ENCODE measurements around the gene TSPAN11. TPM values are rescaled to one million over a fixed set of nuclear protein-coding genes. Genes with fewer than 3 reads are reported as not detected.

Gene TSPAN11
- total and polyA plus RNA-seq, 2 donors (not counting 3 experiments of a cell fraction or from before 2014, with no cell fraction given) = 2.1 to 3.9 TPM

- Histone ChIP-seq H3K27ac (ENCODE audit: insufficient read depth, low read depth, low read length) (no peak overlapping the region), H3K9me1 (replicated peaks; ENCODE audit: control insufficient read depth, extremely low read depth, insufficient read depth, low read length) (no peaks in the 10 kb centered on the region), H4K20me1 (replicated peaks; ENCODE audit: control insufficient read depth, extremely low read depth, insufficient read depth, low read length) (no peaks in the 10 kb centered on the region), H3K9me3 (replicated peaks; ENCODE audit: control insufficient read depth, insufficient read depth, low read length) (no peaks in the 10 kb centered on the region), H3K4me1 (ENCODE audit: control insufficient read depth, extremely low read depth, insufficient read depth, low read length) (no peaks in the 10 kb centered on the region), H3K79me2 (ENCODE audit: control insufficient read depth, insufficient read depth, low read length) (no peaks in the 10 kb centered on the region), H3K4me2 (ENCODE audit: insufficient read depth, low read length) (no peak overlapping the region), H3K9ac (replicated peaks; ENCODE audit: extremely low read depth, insufficient read depth, low read length) (no peak overlapping the region), H3K4me3 (replicated peaks in 1 of 3; ENCODE audit: insufficient read depth in 1 of 3, low read depth in 1 of 3, low read length in 3 of 3) (no peak overlapping the region), H3K36me3 (ENCODE audit: control insufficient read depth in 2 of 2, extremely low read depth in 1 of 2, insufficient read depth in 2 of 2, low read length in 2 of 2) (no peaks in the 10 kb centered on the region), H3K27me3 (ENCODE audit: control insufficient read depth in 2 of 2, insufficient read depth in 2 of 2, low read length in 2 of 2) (peaks cover 4 to 8% of the 10 kb centered on the region in 2 experiments), H2AFZ (ENCODE audit: low read depth, low read length) (no peak overlapping the region)
- DNase-seq (ENCODE audit: low read depth, low spot score) (no peak), FAIRE-seq (no peak)
- POLR2A ChIA-PET = no interaction called here
- no TSS peak for BruUV-seq (replicated peaks)
- intact Hi-C loops (cut with micrococcal nuclease) (no loop called here), dilution Hi-C loops (cut with MboI; ENCODE audit: extremely low pct_ligation_motif_present, low sequenced_read_pairs) (no loop called here)
- TF ChIP-seq EZH2 (IDR thresholded peaks at IDR 0.05; ENCODE audit: borderline replicate concordance, low read depth, low read length, severe bottlenecking) (no peak), POLR2AphosphoS5 (IDR thresholded peaks at IDR 0.05; ENCODE audit: insufficient read depth, low read depth, low read length) (no peak), JUN (IDR thresholded peaks at IDR 0.05; ENCODE audit: borderline replicate concordance, insufficient read depth, insufficient read length, low read depth) (no peak), FOS (IDR thresholded peaks at IDR 0.05; ENCODE audit: borderline replicate concordance, insufficient read depth, low read length) (no peak), CTCF (IDR thresholded peaks at IDR 0.05; ENCODE audit: extremely low read depth in 1 of 2, insufficient read depth in 1 of 2, low read depth in 1 of 2, low read length in 2 of 2) (no peak), GATA2 (IDR thresholded peaks at IDR 0.05; ENCODE audit: insufficient read depth, insufficient read length, low read depth, low read length) (no peak), MYC (IDR thresholded peaks at IDR 0.05; ENCODE audit: low read depth, low read length) (no peak), MAX (IDR thresholded peaks at IDR 0.05; ENCODE audit: insufficient read depth, insufficient read length) (no peak), POLR2A (IDR thresholded peaks at IDR 0.05; ENCODE audit: low read depth, low read length) (no peak)
- CTCF ChIA-PET = no interaction called here
Measured at GRCh38 chr12:31037028-31037427, 110.5 kb downstream of the TSPAN11 start.
